Measurements from ENCODE around the gene C14orf119.

Gene C14orf119

GRCh38 chr14:23093526-23093925, 1.8 kb upstream of the C14orf119 start:
- no peak for DNase-seq (ENCODE audit: low spot score)
- no peak overlapping the region for H3K27ac ChIP-seq
- ChIA-PET CTCF (interaction anchor here (2.1 kb wide), 1 partner anchor 16 kb away, joined by 12 read pairs; no protein-coding TSS in a partner anchor), POLR2A (ENCODE audit: low non-redundant PET) (no interaction called here)
- no peak for TF ChIP-seq CTCF (conservative IDR thresholded peaks at IDR 0.05; ENCODE audit: low read depth)

GRCh38 chr14:23093991-23094665, 1.2 kb upstream of the C14orf119 start:
- no peak for DNase-seq (ENCODE audit: low spot score)
- ChIA-PET POLR2A (ENCODE audit: low non-redundant PET) (interaction anchor here (0.6 to 1.7 kb wide), 3 partner anchors 15 to 88 kb away, joined by 3 to 5 read pairs (median 4); no protein-coding TSS in a partner anchor), CTCF (interaction anchor here (1.2 to 2.1 kb wide), 2 partner anchors 17 to 25 kb away, joined by 8 to 12 read pairs; no protein-coding TSS in a partner anchor)
- H3K27ac ChIP-seq: peak overlapping the region; percentile 96
- TF ChIP-seq CTCF (conservative IDR thresholded peaks at IDR 0.05; ENCODE audit: low read depth): no peak

- DNase-seq (ENCODE audit: low spot score): peak; percentile 84
- POLR2A ChIA-PET (ENCODE audit: low non-redundant PET): interaction anchor here (0.6 to 1.7 kb wide), 3 partner anchors 16 to 87 kb away, joined by 3 to 5 read pairs (median 4); no protein-coding TSS in a partner anchor
- CTCF ChIA-PET: interaction anchor here (0.6 to 2.1 kb wide), 5 partner anchors 17 to 65 kb away, joined by 3 to 12 read pairs (median 8); no protein-coding TSS in a partner anchor
- H3K27ac ChIP-seq: peak within 1 kb of the TSS; percentile 96
- TF ChIP-seq CTCF (conservative IDR thresholded peaks at IDR 0.05; ENCODE audit: low read depth): no peak
Observed at GRCh38 chr14:23094666-23095195, 574 bp upstream of the C14orf119 start, which contains the start of gene ACIN1. TSS of gene ACIN1 (minus strand) at chr14:23095136. CDS start at chr14:23095112, 24 bp downstream.

- ChIA-PET POLR2A (ENCODE audit: low non-redundant PET) (no interaction called here), CTCF (interaction anchor here (0.5 to 1.2 kb wide), 4 partner anchors 11 to 202 kb away, joined by 3 to 7 read pairs (median 6); no protein-coding TSS in a partner anchor)
- no peak overlapping the region for H3K27ac ChIP-seq
- DNase-seq (ENCODE audit: low spot score): no peak
- TF ChIP-seq CTCF (conservative IDR thresholded peaks at IDR 0.05; ENCODE audit: low read depth): no peak
Observed at GRCh38 chr14:23097786-23098185, 2.5 kb downstream of the C14orf119 start.

- H3K27ac ChIP-seq: no peak overlapping the region
- no peak for TF ChIP-seq CTCF (conservative IDR thresholded peaks at IDR 0.05; ENCODE audit: low read depth)
- DNase-seq (ENCODE audit: low spot score): no peak
- POLR2A ChIA-PET (ENCODE audit: low non-redundant PET): no interaction called here
- CTCF ChIA-PET: interaction anchor here (0.6 to 1.2 kb wide), 3 partner anchors 9 to 246 kb away, joined by 3 to 4 read pairs (median 3); no protein-coding TSS in a partner anchor
Observed at GRCh38 chr14:23099212-23099861, 4.0 kb downstream of the C14orf119 start.
